Peyer's patch (tissue), 4 donors: ENCODE measurements around the gene TSPAN32.

Experiments used
- CTCF ChIP-seq, 6 experiments: fragments of 450-650 bp in 4 of 6; fragments of 200-600 bp in 2 of 6; sonication (generic) in 1 of 6; IDR thresholded peaks; one replicate each; pipeline ENCODE4 v1.5.1; 2017 to 2019; ENCODE audit warnings: antibody characterized with exemption in 6 of 6, mild to moderate bottlenecking in 3 of 6, moderate library complexity in 1 of 6
- POLR2A ChIP-seq, 2 donors: fragments of 450-650 bp; IDR thresholded peaks; one replicate each; pipeline ENCODE4 v1.5.1; 2017; ENCODE audit warnings: antibody characterized with exemption in 2 of 2, mild to moderate bottlenecking in 2 of 2, moderate library complexity in 2 of 2

- TF ChIP-seq CTCF (IDR thresholded peaks at IDR 0.05): no peak
- no peak for TF ChIP-seq POLR2A (IDR thresholded peaks at IDR 0.05)
Observed at GRCh38 chr11:2365571-2366210, 63.9 kb downstream of the TSPAN32 start.
